Endothelial cell of umbilical vein (primary cell): ENCODE measurements around the gene LIPF. TPM values are rescaled to one million over a fixed set of nuclear protein-coding genes. Genes with fewer than 3 reads are reported as not detected.

Experiments used
- BruUV-seq: library from RNA; stranded (reverse); fragments of 400-500 nt; replicated peaks from 2 replicates; lab custom pipeline; 2021; lab: Mats Ljungman, UMichigan
- CTCF ChIA-PET: fragments of 300-600, 350-600 bp; sonication (Branson Sonifier 250); formaldehyde crosslinking; loops from one replicate; lab custom pipeline; 2021; ENCODE audit warnings: antibody characterized with exemption, inconsistent platforms; lab: Charles Lee
- POLR2A ChIA-PET: fragments of 300-600, 350-600 bp; sonication (Branson Sonifier 250); formaldehyde crosslinking; loops from one replicate; lab custom pipeline; 2021; ENCODE audit warnings: antibody characterized with exemption, inconsistent platforms; lab: Charles Lee
- DNase-seq: peaks from one replicate; pipeline ENCODE4 v3.0.0-alpha.2; 2011; ENCODE audit warnings: low read depth, low spot score
- FAIRE-seq: peaks from 2 replicates; lab custom pipeline; 2011; peaks lifted over from hg19 to GRCh38; lab: Jason Lieb, UNC
- H2AFZ ChIP-seq: 2 replicates; pipeline ENCODE4 v1.6.0; 2012; ENCODE audit warnings: low read depth, low read length, control low read depth, inconsistent platforms
- H3K27ac ChIP-seq: 2 replicates; pipeline ENCODE4 v1.5.1; 2011; ENCODE audit warnings: low read depth, mild to moderate bottlenecking, control low read depth, low read length, moderate library complexity; ENCODE audit not compliant: insufficient read depth
- H3K27me3 ChIP-seq, 2 experiments: 2 replicates each; pipeline versions ENCODE4 v1.6.0 to v1.6.1; 2011; ENCODE audit warnings: low read length in 2 of 2, mixed read lengths in 1 of 2; ENCODE audit not compliant: control insufficient read depth in 2 of 2, insufficient read depth in 2 of 2
- H3K36me3 ChIP-seq, 2 experiments: 2 replicates in 1 of 2; 3 replicates in 1 of 2; pipeline ENCODE4 v1.5.1; 2011; ENCODE audit warnings: low read length in 2 of 2, mild to moderate bottlenecking in 1 of 2, moderate library complexity in 1 of 2; ENCODE audit not compliant: control insufficient read depth in 2 of 2, insufficient read depth in 2 of 2; ENCODE audit errors: extremely low read depth in 1 of 2
- H3K4me1 ChIP-seq: 3 replicates; pipeline ENCODE4 v1.5.1; 2011; ENCODE audit warnings: mild to moderate bottlenecking, low read length; ENCODE audit not compliant: control insufficient read depth, insufficient read depth; ENCODE audit errors: extremely low read depth
- H3K4me2 ChIP-seq: 2 replicates; pipeline ENCODE4 v1.6.1; 2011; ENCODE audit warnings: low read length, control low read depth, mixed read lengths; ENCODE audit not compliant: insufficient read depth
- H3K4me3 ChIP-seq, 3 experiments: fragments of 200-600 bp in 1 of 3; sonication (generic), shearing (Covaris generic) in 1 of 3; replicated peaks in 1 of 3; 2 replicates each; pipeline ENCODE4 v1.5.1; 2011 to 2016; ENCODE audit warnings: control low read depth in 3 of 3, low read length in 3 of 3, mild to moderate bottlenecking in 2 of 3, inconsistent platforms in 1 of 3, low read depth in 1 of 3, moderate library complexity in 1 of 3; ENCODE audit not compliant: insufficient read depth in 1 of 3
- H3K79me2 ChIP-seq: 2 replicates; pipeline ENCODE4 v1.6.0; 2012; ENCODE audit warnings: low read length, inconsistent platforms; ENCODE audit not compliant: control insufficient read depth, insufficient read depth
- H3K9ac ChIP-seq: replicated peaks from 2 replicates; pipeline ENCODE3; 2011; ENCODE audit warnings: low read length, control low read depth; ENCODE audit not compliant: insufficient read depth; ENCODE audit errors: extremely low read depth
- H3K9me1 ChIP-seq: replicated peaks from 3 replicates; pipeline ENCODE4 v1.6.0; 2011; ENCODE audit warnings: mild to moderate bottlenecking, low read length; ENCODE audit not compliant: control insufficient read depth, insufficient read depth; ENCODE audit errors: extremely low read depth
- H3K9me3 ChIP-seq: replicated peaks from 2 replicates; pipeline ENCODE4 v1.5.1; 2012; ENCODE audit warnings: low read length, inconsistent platforms; ENCODE audit not compliant: control insufficient read depth, insufficient read depth
- H4K20me1 ChIP-seq: replicated peaks from 2 replicates; pipeline ENCODE3; 2011; ENCODE audit warnings: mild to moderate bottlenecking, low read length; ENCODE audit not compliant: control insufficient read depth, insufficient read depth; ENCODE audit errors: extremely low read depth
- CTCF ChIP-seq, 2 donors: IDR thresholded peaks; 1 replicate in 1 of 2; 2 replicates in 1 of 2; pipeline ENCODE4 v1.5.1; 2011; ENCODE audit warnings: low read length in 2 of 2, mild to moderate bottlenecking in 2 of 2, moderate library complexity in 2 of 2, control low read depth in 1 of 2, inconsistent platforms in 1 of 2, low read depth in 1 of 2; ENCODE audit not compliant: insufficient read depth in 1 of 2; ENCODE audit errors: extremely low read depth in 1 of 2
- EZH2 ChIP-seq: IDR thresholded peaks from 2 replicates; pipeline ENCODE4 v1.6.1; 2012; ENCODE audit warnings: borderline replicate concordance, low read depth, mild to moderate bottlenecking, moderate library complexity, low read length, inconsistent platforms; ENCODE audit not compliant: severe bottlenecking
- FOS ChIP-seq: IDR thresholded peaks from 2 replicates; pipeline ENCODE4 v1.6.1; 2011; ENCODE audit warnings: mild to moderate bottlenecking, low read length, moderate library complexity, borderline replicate concordance; ENCODE audit not compliant: insufficient read depth
- GATA2 ChIP-seq: IDR thresholded peaks from 2 replicates; pipeline ENCODE4 v1.7.0; 2011; ENCODE audit warnings: low read depth, mild to moderate bottlenecking, moderate library complexity, mixed read lengths, low read length; ENCODE audit not compliant: insufficient read length, insufficient read depth
- JUN ChIP-seq: IDR thresholded peaks from 2 replicates; pipeline ENCODE4 v1.6.1; 2011; ENCODE audit warnings: borderline replicate concordance, low read depth; ENCODE audit not compliant: insufficient read length, insufficient read depth
- MYC ChIP-seq: IDR thresholded peaks from one replicate; pipeline ENCODE4 v1.6.1; 2011; ENCODE audit warnings: mild to moderate bottlenecking, low read depth, low read length
- POLR2A ChIP-seq: IDR thresholded peaks from 2 replicates; pipeline ENCODE4 v1.6.1; 2012; ENCODE audit warnings: low read depth, mild to moderate bottlenecking, control low read depth, low read length
- POLR2AphosphoS5 ChIP-seq: IDR thresholded peaks from 2 replicates; pipeline ENCODE4 v1.6.1; 2012; ENCODE audit warnings: low read depth, mild to moderate bottlenecking, control low read depth, low read length, moderate library complexity; ENCODE audit not compliant: insufficient read depth
- dilution Hi-C: fragments of 300-500 bp; cut with MboI; formaldehyde crosslinking; loops from one replicate; pipeline ENCODE4 v1.15.0; 2019; ENCODE audit warnings: low sequenced_read_pairs; ENCODE audit not compliant: extremely low pct_ligation_motif_present
- intact Hi-C: fragments of 100-400 bp; cut with micrococcal nuclease; formaldehyde crosslinking; loops from one replicate; pipeline ENCODE4 v1.10.0; 2022
- polyA plus RNA-seq, 4 experiments: library from polyadenylated mRNA; depleted of rRNA in 3 of 4; stranded (reverse) in 3 of 4; unstranded in 1 of 4; fragments of >200 nt; gene quantifications; 2 replicates each; pipeline versions ENCODE4 v1.2.1 to v1.2.3, GENCODE V29; 2011 to 2012; ENCODE audit warnings: missing spikeins in 1 of 4
- total RNA-seq: library from RNA; stranded (reverse); gene quantifications from 2 replicates; pipeline ENCODE4 v1.2.3, GENCODE V29; 2021
- TF ChIP-seq, protein P1 (sequence below): IDR thresholded peaks from 2 replicates; pipeline ENCODE4 v1.6.1; 2011; ENCODE audit not compliant: insufficient read depth, insufficient read length

The LIPF gene
- total and polyA plus RNA-seq, 2 donors (not counting 3 experiments of a cell fraction or from before 2014, with no cell fraction given), result not detected

GRCh38 chr10:88618496-88618895 lies 45.7 kb upstream of the LIPF start:
- BruUV-seq, result no TSS peak
- Histone ChIP-seq H3K4me3 (no peak overlapping the region), H2AFZ (no peak overlapping the region), H3K27ac (no peak overlapping the region), H3K79me2 (no peaks in the 10 kb centered on the region), H3K36me3 (no peaks in the 10 kb centered on the region), H3K9ac (no peak overlapping the region), H3K9me3 (no peaks in the 10 kb centered on the region), H3K27me3 (no peaks in the 10 kb centered on the region), H3K4me2 (no peak overlapping the region), H3K9me1 (no peaks in the 10 kb centered on the region), H4K20me1 (no peaks in the 10 kb centered on the region), H3K4me1 (no peaks in the 10 kb centered on the region)
- CTCF ChIA-PET, result interaction anchor here (0.6 to 2.0 kb wide), 4 partner anchors 30 to 231 kb away, joined by 4 to 8 read pairs (median 4); partner anchors contain the start of gene RNLS
- POLR2A ChIA-PET, result no interaction called here
- FAIRE-seq (no peak), DNase-seq (no peak)
- intact Hi-C loops (no loop called here), dilution Hi-C loops (no loop called here)
- TF ChIP-seq CTCF (IDR thresholded peaks at IDR 0.05; ENCODE audit: extremely low read depth in 1 of 2, insufficient read depth in 1 of 2, low read depth in 1 of 2, low read length in 2 of 2) (no peak), EZH2 (no peak), POLR2A (no peak), JUN (no peak), MYC (no peak), GATA2 (no peak), POLR2AphosphoS5 (no peak), FOS (no peak)
- TF ChIP-seq, protein P1, sequence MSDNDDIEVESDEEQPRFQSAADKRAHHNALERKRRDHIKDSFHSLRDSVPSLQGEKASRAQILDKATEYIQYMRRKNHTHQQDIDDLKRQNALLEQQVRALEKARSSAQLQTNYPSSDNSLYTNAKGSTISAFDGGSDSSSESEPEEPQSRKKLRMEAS, result no peak
